H1 (cell line): ENCODE measurements around the gene ADH1B. TPM values are rescaled to one million over a fixed set of nuclear protein-coding genes. Genes with fewer than 3 reads are reported as not detected.

Source experiments
- CTCF ChIA-PET: fragments of 300-600 bp; sonication (Branson Sonifier 250); formaldehyde crosslinking; loops from one replicate; lab custom pipeline; 2021; ENCODE audit not compliant: partially characterized antibody; lab: Charles Lee
- POLR2A ChIA-PET: fragments of 300-600 bp; sonication (Branson Sonifier 250); formaldehyde crosslinking; loops from one replicate; lab custom pipeline; 2021; ENCODE audit warnings: inconsistent platforms; ENCODE audit not compliant: partially characterized antibody; lab: Charles Lee
- DNase-seq, 2 experiments: peaks; one replicate each; pipeline versions ENCODE4 v3.0.0 to v3.0.0-alpha.2; 2010 to 2022; ENCODE audit warnings: low spot score in 2 of 2, low read depth in 1 of 2, mixed read lengths in 1 of 2
- FAIRE-seq: peaks from 2 replicates; lab custom pipeline; 2011; peaks lifted over from hg19 to GRCh38; lab: Jason Lieb, UNC
- H2AFZ ChIP-seq: 2 replicates; pipeline ENCODE4 v1.8.1; 2012; ENCODE audit warnings: low read length, inconsistent platforms
- H2AK5ac ChIP-seq: 2 replicates; pipeline ENCODE4 v1.6.1; 2013; ENCODE audit warnings: low read depth, low read length
- H2BK120ac ChIP-seq: replicated peaks from 2 replicates; pipeline ENCODE3; 2013; ENCODE audit warnings: low read depth, low read length, inconsistent platforms
- H2BK12ac ChIP-seq: 2 replicates; pipeline ENCODE4 v1.6.1; 2013; ENCODE audit warnings: low read depth, low read length
- H2BK15ac ChIP-seq: 2 replicates; pipeline ENCODE4 v1.6.1; 2013; ENCODE audit warnings: low read length
- H2BK20ac ChIP-seq: 2 replicates; pipeline ENCODE4 v1.6.1; 2013; ENCODE audit warnings: low read length
- H2BK5ac ChIP-seq: 2 replicates; pipeline ENCODE4 v1.6.1; 2013; ENCODE audit warnings: low read depth, low read length
- H3K14ac ChIP-seq: 2 replicates; pipeline ENCODE4 v1.6.1; 2013; ENCODE audit warnings: inconsistent platforms; ENCODE audit not compliant: insufficient read length
- H3K18ac ChIP-seq: 2 replicates; pipeline ENCODE4 v1.6.1; 2013; ENCODE audit warnings: low read length; ENCODE audit errors: extremely low read depth
- H3K23ac ChIP-seq: 2 replicates; pipeline ENCODE4 v1.6.1; 2013; ENCODE audit warnings: inconsistent platforms; ENCODE audit not compliant: insufficient read length
- H3K23me2 ChIP-seq: 2 replicates; pipeline ENCODE4 v1.6.1; 2013; ENCODE audit warnings: low read depth, low read length
- H3K27ac ChIP-seq: 2 replicates; pipeline ENCODE4 v1.6.1; 2011; ENCODE audit warnings: low read depth, low read length, inconsistent platforms
- H3K27me3 ChIP-seq, 4 experiments: replicated peaks in 1 of 4; 1 replicate in 1 of 4; 2 replicates in 3 of 4; pipeline versions ENCODE4 v1.6.1 to v1.8.1; 2011 to 2013; ENCODE audit warnings: low read length in 3 of 4, mild to moderate bottlenecking in 3 of 4, inconsistent platforms in 2 of 4, mixed read lengths in 2 of 4, moderate library complexity in 1 of 4; ENCODE audit not compliant: control insufficient read depth in 3 of 4, insufficient read depth in 3 of 4; ENCODE audit errors: extremely low read depth in 1 of 4
- H3K36me3 ChIP-seq, 4 experiments: 2 replicates each; pipeline versions ENCODE4 v1.6.1 to v1.8.1; 2011 to 2013; ENCODE audit warnings: mild to moderate bottlenecking in 4 of 4, low read length in 3 of 4, moderate library complexity in 2 of 4, control low read depth in 1 of 4, inconsistent platforms in 1 of 4; ENCODE audit not compliant: insufficient read depth in 4 of 4, control insufficient read depth in 2 of 4
- H3K4ac ChIP-seq: replicated peaks from 2 replicates; pipeline ENCODE3; 2013; ENCODE audit warnings: low read length, low read depth, mixed read lengths, inconsistent platforms; ENCODE audit not compliant: insufficient read length
- H3K4me1 ChIP-seq, 4 experiments: replicated peaks in 1 of 4; 1 replicate in 1 of 4; 2 replicates in 3 of 4; pipeline versions ENCODE4 v1.6.1 to v1.8.1; 2011 to 2013; ENCODE audit warnings: low read length in 3 of 4, inconsistent platforms in 2 of 4, mixed read lengths in 1 of 4; ENCODE audit not compliant: insufficient read depth in 4 of 4, control insufficient read depth in 3 of 4
- H3K4me2 ChIP-seq, 2 experiments: 2 replicates each; pipeline versions ENCODE4 v1.6.1 to v1.8.1; 2011 to 2013; ENCODE audit warnings: low read depth in 2 of 2, low read length in 2 of 2, control low read depth in 1 of 2, inconsistent platforms in 1 of 2, mild to moderate bottlenecking in 1 of 2; ENCODE audit not compliant: insufficient read depth in 1 of 2
- H3K4me3 ChIP-seq, 4 experiments: fragments of 200-600, 300-600 bp in 1 of 4; sonication (generic), shearing (Covaris generic), sonication (Bioruptor Twin) in 1 of 4; 2 replicates each; pipeline versions ENCODE4 v1.5.1 to v1.8.1; 2011 to 2016; ENCODE audit warnings: low read length in 4 of 4, low read depth in 3 of 4, control low read depth in 2 of 4, inconsistent platforms in 2 of 4, mild to moderate bottlenecking in 2 of 4, mixed read lengths in 1 of 4, moderate library complexity in 1 of 4; ENCODE audit not compliant: insufficient read depth in 2 of 4; ENCODE audit errors: extremely low read depth in 1 of 4
- H3K56ac ChIP-seq: replicated peaks from 2 replicates; pipeline ENCODE3; 2013; ENCODE audit warnings: low read depth, mild to moderate bottlenecking, mixed read lengths, low read length, inconsistent platforms; ENCODE audit not compliant: insufficient read length
- H3K79me1 ChIP-seq: 2 replicates; pipeline ENCODE4 v1.6.1; 2013; ENCODE audit warnings: low read depth, low read length, control low read depth
- H3K79me2 ChIP-seq, 2 experiments: 2 replicates each; pipeline versions ENCODE4 v1.6.1 to v1.8.1; 2012 to 2013; ENCODE audit warnings: low read length in 2 of 2, mild to moderate bottlenecking in 2 of 2, inconsistent platforms in 1 of 2; ENCODE audit not compliant: insufficient read depth in 2 of 2, control insufficient read depth in 1 of 2
- H3K9ac ChIP-seq, 4 experiments: replicated peaks in 1 of 4; 1 replicate in 1 of 4; 2 replicates in 3 of 4; pipeline versions ENCODE4 v1.6.1 to v1.8.1; 2011 to 2013; ENCODE audit warnings: low read depth in 3 of 4, low read length in 3 of 4, control low read depth in 2 of 4, mild to moderate bottlenecking in 2 of 4, moderate library complexity in 2 of 4, inconsistent platforms in 1 of 4; ENCODE audit errors: extremely low read depth in 1 of 4
- H3K9me3 ChIP-seq, 2 experiments: 2 replicates each; pipeline versions ENCODE4 v1.6.1 to v1.8.1; 2012 to 2013; ENCODE audit warnings: mild to moderate bottlenecking in 2 of 2, moderate library complexity in 2 of 2, control low read depth in 1 of 2, inconsistent platforms in 1 of 2, low read depth in 1 of 2, low read length in 1 of 2, mixed read lengths in 1 of 2; ENCODE audit not compliant: insufficient read depth in 2 of 2
- H4K20me1 ChIP-seq, 2 experiments: replicated peaks in 1 of 2; 2 replicates each; pipeline versions ENCODE3 to v1.8.1; 2011 to 2013; ENCODE audit warnings: inconsistent platforms in 2 of 2, low read length in 2 of 2, mild to moderate bottlenecking in 1 of 2; ENCODE audit not compliant: insufficient read depth in 2 of 2, control insufficient read depth in 1 of 2
- H4K5ac ChIP-seq: 2 replicates; pipeline ENCODE4 v1.6.1; 2013; ENCODE audit warnings: low read length, low read depth, mixed read lengths, inconsistent platforms; ENCODE audit not compliant: insufficient read length
- H4K8ac ChIP-seq: 2 replicates; pipeline ENCODE4 v1.8.0; 2013; ENCODE audit warnings: mild to moderate bottlenecking, moderate library complexity, low read length, inconsistent platforms; ENCODE audit not compliant: insufficient read depth; ENCODE audit errors: extremely low read depth
- H4K91ac ChIP-seq: replicated peaks from 2 replicates; pipeline ENCODE3; 2013; ENCODE audit warnings: low read length, mixed read lengths, inconsistent platforms; ENCODE audit not compliant: insufficient read length
- ATF2 ChIP-seq: IDR thresholded peaks from 2 replicates; pipeline ENCODE4 v1.6.1; 2012; ENCODE audit warnings: low read length, inconsistent platforms
- CHD1 ChIP-seq: IDR thresholded peaks from 2 replicates; pipeline ENCODE4 v1.6.1; 2012; ENCODE audit warnings: low read depth, low read length, improper control_type of control experiment
- CTBP2 ChIP-seq: IDR thresholded peaks from 2 replicates; pipeline ENCODE4 v1.7.0; 2011; ENCODE audit warnings: borderline replicate concordance, mild to moderate bottlenecking, moderate library complexity, mixed read lengths, low read length; ENCODE audit not compliant: insufficient read depth, insufficient read length
- EP300 ChIP-seq, 2 experiments: IDR thresholded peaks; 1 replicate in 1 of 2; 2 replicates in 1 of 2; pipeline ENCODE4 v1.6.1; 2011 to 2012; ENCODE audit warnings: low read depth in 2 of 2, low read length in 2 of 2, mild to moderate bottlenecking in 2 of 2, borderline replicate concordance in 1 of 2, inconsistent platforms in 1 of 2, moderate library complexity in 1 of 2
- JUND ChIP-seq: IDR thresholded peaks from 2 replicates; pipeline ENCODE4 v1.6.1; 2011; ENCODE audit warnings: mild to moderate bottlenecking, improper control_type of control experiment, low read length
- KDM1A ChIP-seq: fragments of 200-600, 300-600 bp; sonication (generic); IDR thresholded peaks from 2 replicates; pipeline ENCODE4 v1.7.1; 2016; ENCODE audit warnings: mild to moderate bottlenecking, low read length, borderline replicate concordance
- MAX ChIP-seq: IDR thresholded peaks from 2 replicates; pipeline ENCODE4 v1.6.1; 2012; ENCODE audit warnings: inconsistent platforms
- NANOG ChIP-seq: IDR thresholded peaks from 2 replicates; pipeline ENCODE4 v1.6.1; 2011; ENCODE audit warnings: low read length, low read depth, mild to moderate bottlenecking, inconsistent platforms; ENCODE audit not compliant: insufficient read depth, poor library complexity, severe bottlenecking
- POU5F1 ChIP-seq: IDR thresholded peaks from 2 replicates; pipeline ENCODE4 v1.6.1; 2011; ENCODE audit warnings: low read depth, mild to moderate bottlenecking, low read length, moderate library complexity
- TCF12 ChIP-seq: IDR thresholded peaks from 2 replicates; pipeline ENCODE4 v1.6.1; 2011; ENCODE audit warnings: low read depth, mild to moderate bottlenecking, low read length
- TEAD4 ChIP-seq: IDR thresholded peaks from 2 replicates; pipeline ENCODE4 v1.6.1; 2012; ENCODE audit warnings: low read depth, low read length, inconsistent platforms, mixed read lengths
- WGBS, 2 experiments: shearing (Covaris generic) in 1 of 2; methylation state at CpG; one replicate each; pipeline versions ENCODE4 v1.1.6 to v1.1.7; 2013 to 2015; ENCODE audit warnings: low lambda C conversion rate in 2 of 2, mixed read lengths in 2 of 2, inconsistent platforms in 1 of 2, low coverage in 1 of 2, missing lambda C conversion rate in 1 of 2; ENCODE audit not compliant: insufficient replicate concordance in 2 of 2, insufficient coverage in 1 of 2, insufficient read length in 1 of 2; ENCODE audit errors: extremely low coverage in 1 of 2, missing lambda C conversion rate in 1 of 2; 5-methylcytosine and 5-hydroxymethylcytosine counted together
- polyA plus RNA-seq, 7 experiments: library from polyadenylated mRNA; depleted of rRNA in 3 of 7; stranded (reverse) in 5 of 7; unstranded in 2 of 7; fragments of >200 nt in 5 of 7; fragments of 200-250 nt in 2 of 7; gene quantifications; 1 replicate in 5 of 7; 2 replicates in 1 of 7; 4 replicates in 1 of 7; pipeline versions ENCODE4 v1.2.1 to v1.2.3, GENCODE V29; 2011 to 2013; ENCODE audit warnings: missing spikeins in 2 of 7, mixed read lengths in 2 of 7
- total RNA-seq: library from RNA; stranded (reverse); fragmentation: NEBNext Ultra II Directional; extraction: Animal tissue kit (Norgen Biotek cat#: 25700); gene quantifications from 2 replicates; pipeline ENCODE4 v1.2.1, GENCODE V29; 2021

ADH1B gene
- total and polyA plus RNA-seq, 2 of the 8 experiments (the other 6 are each of a cell fraction or from before 2014, with no cell fraction given) = not detected

GRCh38 chr4:99366491-99366890 lies 45.3 kb upstream of the ADH1B start:
- H2BK5ac ChIP-seq = no peak overlapping the region
- no peaks in the 10 kb centered on the region for H3K23me2 ChIP-seq
- no peaks in the 10 kb centered on the region for H3K9me3 ChIP-seq
- H4K5ac ChIP-seq = no peak overlapping the region
- no peaks in the 10 kb centered on the region for H3K36me3 ChIP-seq
- H3K4ac ChIP-seq = no peak overlapping the region
- 86% methylated on average over 1 of the region's 1 CpG; no CpG with 5 or more reads in 1 of the 2 experiments for WGBS, 2 experiments
- H4K91ac ChIP-seq = no peak overlapping the region
- H3K27me3 ChIP-seq = no peaks in the 10 kb centered on the region
- H3K14ac ChIP-seq = no peak overlapping the region
- no peak overlapping the region for H2BK15ac ChIP-seq
- no peak overlapping the region for H3K4me3 ChIP-seq
- H3K23ac ChIP-seq = no peak overlapping the region
- H3K79me2 ChIP-seq = no peaks in the 10 kb centered on the region
- no peak for TF ChIP-seq POU5F1
- TF ChIP-seq ATF2 = no peak
- TF ChIP-seq MAX = no peak
- no peak for TF ChIP-seq CHD1
- no peak for TF ChIP-seq KDM1A
- no peak for TF ChIP-seq JUND
- no peak for TF ChIP-seq EP300 (IDR thresholded peaks at IDR 0.05; ENCODE audit: borderline replicate concordance in 1 of 2, low read depth in 2 of 2, low read length in 2 of 2)
- TF ChIP-seq NANOG = no peak
- TF ChIP-seq TCF12 = no peak
- TF ChIP-seq TEAD4 = no peak
- no peak for TF ChIP-seq CTBP2
- TF ChIP-seq, all 59 proteins: peak for 0
- Histone ChIP-seq H4K8ac (no peak overlapping the region), H3K18ac (no peak overlapping the region), H2AK5ac (no peak overlapping the region), H3K4me2 (no peak overlapping the region), H3K4me1 (no peaks in the 10 kb centered on the region), H3K27ac (no peak overlapping the region), H4K20me1 (no peaks in the 10 kb centered on the region), H2AFZ (no peak overlapping the region), H3K56ac (no peak overlapping the region), H3K79me1 (no peaks in the 10 kb centered on the region), H2BK20ac (no peak overlapping the region), H3K9ac (no peak overlapping the region), H2BK12ac (no peak overlapping the region), H2BK120ac (no peak overlapping the region)
- FAIRE-seq (no peak), DNase-seq (no peak)
- ChIA-PET CTCF (no interaction called here), POLR2A (no interaction called here)
